ENCODE data around the gene MERTK. TPM values are rescaled to one million over a fixed set of nuclear protein-coding genes. Genes with fewer than 3 reads are reported as not detected.

Gene MERTK
- total and polyA plus RNA-seq, 10 of the 15 experiments (the other 5 are each of a cell fraction or from before 2014, with no cell fraction given), result 0.13 to 30.6 (median 0.50) TPM

DNA sequence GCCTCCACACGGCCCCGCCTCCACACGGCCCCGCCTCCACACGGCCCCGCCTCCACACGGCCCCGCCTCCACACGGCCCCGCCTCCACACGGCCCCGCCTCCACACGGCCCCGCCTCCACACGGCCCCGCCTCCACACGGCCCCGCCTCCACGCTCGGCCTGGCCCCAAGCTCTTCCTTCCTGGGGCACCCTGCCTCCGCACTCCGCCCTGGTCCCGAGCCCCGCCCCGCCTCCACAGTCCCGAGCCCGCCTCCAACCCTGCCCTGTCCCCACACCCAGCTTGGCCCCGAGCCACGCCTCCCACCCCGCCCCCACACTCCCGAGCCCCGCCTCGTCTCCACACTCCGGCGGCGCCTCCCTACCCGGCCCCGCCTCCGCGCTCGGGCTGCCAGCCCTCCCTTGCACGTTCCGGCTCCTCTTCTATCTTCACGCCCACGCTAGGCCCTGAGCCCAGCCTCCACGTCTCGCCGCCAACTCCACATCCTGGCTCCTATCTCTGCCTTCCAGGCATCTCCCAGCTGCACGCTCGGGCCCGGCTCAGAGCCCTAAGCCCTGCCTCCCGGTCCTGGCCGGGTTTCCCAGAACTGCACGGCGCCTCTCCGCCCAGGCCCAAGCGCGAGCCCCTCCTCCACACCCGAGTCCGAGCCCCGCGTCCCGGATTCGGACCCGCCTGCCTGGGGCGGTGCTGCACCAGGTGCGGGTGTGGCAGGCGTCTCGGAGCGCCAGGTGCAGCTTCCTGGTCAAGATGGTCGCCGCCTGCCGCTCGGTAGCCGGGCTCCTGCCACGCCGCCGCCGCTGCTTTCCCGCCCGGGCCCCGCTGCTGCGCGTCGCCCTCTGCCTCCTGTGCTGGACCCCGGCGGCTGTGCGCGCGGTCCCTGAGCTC is 156.7 kb downstream of the MERTK start, which contains the start of gene TMEM87B (continued):
- TF ChIP-seq, protein P1, sequence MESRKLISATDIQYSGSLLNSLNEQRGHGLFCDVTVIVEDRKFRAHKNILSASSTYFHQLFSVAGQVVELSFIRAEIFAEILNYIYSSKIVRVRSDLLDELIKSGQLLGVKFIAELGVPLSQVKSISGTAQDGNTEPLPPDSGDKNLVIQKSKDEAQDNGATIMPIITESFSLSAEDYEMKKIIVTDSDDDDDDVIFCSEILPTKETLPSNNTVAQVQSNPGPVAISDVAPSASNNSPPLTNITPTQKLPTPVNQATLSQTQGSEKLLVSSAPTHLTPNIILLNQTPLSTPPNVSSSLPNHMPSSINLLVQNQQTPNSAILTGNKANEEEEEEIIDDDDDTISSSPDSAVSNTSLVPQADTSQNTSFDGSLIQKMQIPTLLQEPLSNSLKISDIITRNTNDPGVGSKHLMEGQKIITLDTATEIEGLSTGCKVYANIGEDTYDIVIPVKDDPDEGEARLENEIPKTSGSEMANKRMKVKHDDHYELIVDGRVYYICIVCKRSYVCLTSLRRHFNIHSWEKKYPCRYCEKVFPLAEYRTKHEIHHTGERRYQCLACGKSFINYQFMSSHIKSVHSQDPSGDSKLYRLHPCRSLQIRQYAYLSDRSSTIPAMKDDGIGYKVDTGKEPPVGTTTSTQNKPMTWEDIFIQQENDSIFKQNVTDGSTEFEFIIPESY (IDR thresholded peaks at IDR 0.05), result no peak
- peak; percentile 86 for TF ChIP-seq POLR2A (IDR thresholded peaks at IDR 0.05; ENCODE audit: low read depth, low read length)
- TF ChIP-seq, protein P2, sequence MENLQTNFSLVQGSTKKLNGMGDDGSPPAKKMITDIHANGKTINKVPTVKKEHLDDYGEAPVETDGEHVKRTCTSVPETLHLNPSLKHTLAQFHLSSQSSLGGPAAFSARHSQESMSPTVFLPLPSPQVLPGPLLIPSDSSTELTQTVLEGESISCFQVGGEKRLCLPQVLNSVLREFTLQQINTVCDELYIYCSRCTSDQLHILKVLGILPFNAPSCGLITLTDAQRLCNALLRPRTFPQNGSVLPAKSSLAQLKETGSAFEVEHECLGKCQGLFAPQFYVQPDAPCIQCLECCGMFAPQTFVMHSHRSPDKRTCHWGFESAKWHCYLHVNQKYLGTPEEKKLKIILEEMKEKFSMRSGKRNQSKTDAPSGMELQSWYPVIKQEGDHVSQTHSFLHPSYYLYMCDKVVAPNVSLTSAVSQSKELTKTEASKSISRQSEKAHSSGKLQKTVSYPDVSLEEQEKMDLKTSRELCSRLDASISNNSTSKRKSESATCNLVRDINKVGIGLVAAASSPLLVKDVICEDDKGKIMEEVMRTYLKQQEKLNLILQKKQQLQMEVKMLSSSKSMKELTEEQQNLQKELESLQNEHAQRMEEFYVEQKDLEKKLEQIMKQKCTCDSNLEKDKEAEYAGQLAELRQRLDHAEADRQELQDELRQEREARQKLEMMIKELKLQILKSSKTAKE (IDR thresholded peaks at IDR 0.05; ENCODE audit: low read depth, poor library complexity, severe bottlenecking), result no peak

DNA sequence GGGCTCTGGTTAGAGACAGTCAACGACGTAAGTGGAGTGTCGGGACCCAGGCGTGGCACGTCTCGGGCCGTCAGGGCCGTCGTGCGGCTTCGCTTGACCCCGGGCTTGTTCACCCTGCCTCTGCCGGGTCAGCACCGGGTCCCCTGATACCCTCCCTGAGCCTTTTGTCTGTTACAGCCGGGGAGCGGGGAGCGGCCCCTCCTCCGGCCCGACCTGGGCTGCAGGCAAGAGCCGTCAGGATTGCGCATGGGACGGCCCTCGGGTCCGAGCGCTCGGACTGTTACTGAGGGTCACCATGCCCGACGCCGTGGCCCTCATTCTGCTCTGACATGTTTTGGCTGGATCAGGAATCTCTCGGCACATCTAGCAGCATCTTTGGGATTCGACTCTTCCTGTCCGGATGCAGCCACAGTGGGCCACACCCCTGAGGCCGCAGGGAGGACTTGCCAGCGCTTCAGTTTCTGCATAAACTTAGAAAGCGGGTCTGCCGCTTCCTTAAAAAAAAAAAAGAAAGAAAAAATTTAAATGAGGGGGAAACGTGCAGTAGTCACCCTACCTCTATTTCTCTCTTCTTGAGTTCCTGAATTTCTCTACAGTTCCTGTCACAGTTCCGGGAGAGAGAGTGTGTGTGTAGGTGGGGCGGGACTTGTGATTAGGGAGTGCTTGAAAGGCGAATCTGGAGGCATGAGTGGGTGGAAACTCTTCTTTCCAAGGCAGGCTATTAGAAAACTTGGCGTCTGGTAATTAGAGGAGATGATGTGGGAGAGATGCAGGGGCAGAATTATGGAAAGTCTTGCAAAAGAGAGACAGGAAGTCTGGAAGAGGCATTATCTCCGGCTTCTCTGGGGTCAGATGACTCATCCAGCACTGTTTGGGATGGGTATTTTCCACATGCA is 157.6 kb downstream of the MERTK start:
- Histone ChIP-seq H3K27ac (ENCODE audit: control insufficient read depth, insufficient read depth) (peak overlapping the region; percentile 64), H3K27me3 (replicated peaks in 1 of 2; ENCODE audit: control insufficient read depth in 2 of 2, insufficient read depth in 2 of 2, low read length in 1 of 2) (no peaks in the 10 kb centered on the region), H3K4me1 (ENCODE audit: control insufficient read depth, insufficient read depth, low read length) (peaks cover 5% of the 10 kb centered on the region), H3K79me2 (ENCODE audit: control insufficient read depth, insufficient read depth, low read length) (peaks cover 31% of the 10 kb centered on the region), H3K4me3 (peak overlapping the region; percentile 90), H2AFZ (ENCODE audit: control insufficient read depth, low read depth, low read length) (peak overlapping the region; percentile 57), H3K4me2 (ENCODE audit: control insufficient read depth, insufficient read depth) (peak overlapping the region; percentile 90), H3K9me3 (replicated peaks; ENCODE audit: control insufficient read depth, insufficient read depth, low read length) (no peaks in the 10 kb centered on the region; the same call in 2 of the 3 replicates), H3K9ac (ENCODE audit: control insufficient read depth, insufficient read depth, low read length) (peak overlapping the region; percentile 88), H4K20me1 (ENCODE audit: control insufficient read depth, insufficient read depth) (no peaks in the 10 kb centered on the region), H3K36me3 (ENCODE audit: control insufficient read depth in 2 of 2, insufficient read depth in 2 of 2, low read length in 1 of 2) (peaks cover 0 to 5% of the 10 kb centered on the region in 2 experiments; a peak in 2 of 4 replicates)
- ChIA-PET POLR2A (interaction anchor here (0.5 to 1.5 kb wide), 4 partner anchors 11 to 219 kb away, joined by 3 to 8 read pairs (median 4); partner anchors contain the start of gene MERTK), CTCF (no interaction called here), RAD21 (ENCODE audit: unreplicated experiment) (interaction anchor here (1.2 to 1.6 kb wide), 4 partner anchors 152 to 643 kb away, joined by 3 to 9 read pairs (median 4); no protein-coding TSS in a partner anchor), SMC1A (ENCODE audit: uncharacterized antibody, unreplicated experiment) (interaction anchor here (0.6 to 1.1 kb wide), 2 partner anchors 65 to 173 kb away, joined by 3 read pairs; no protein-coding TSS in a partner anchor)
- DNase-seq (ENCODE audit: low read depth, low spot score) (no peak), FAIRE-seq (no peak), ATAC-seq (peak; percentile 2)
- in situ Hi-C loops (cut with MboI), result no loop called here
- BruUV-seq (replicated peaks), result TSS peak; percentile 89
- 1% methylated on average over 41 of the region's 42 CpGs for WGBS (ENCODE audit: insufficient coverage, insufficient replicate concordance, low lambda C conversion rate, missing lambda C conversion rate)
- intact Hi-C loops (cut with micrococcal nuclease; ENCODE audit: unreplicated experiment), result loop anchor here (5.0 to 10.0 kb wide), 4 partner anchors 51 to 649 kb away; partner anchors contain the start of gene CHCHD5
- no peak for TF ChIP-seq MTA3 (IDR thresholded peaks at IDR 0.05; ENCODE audit: borderline replicate concordance, low read length)
- TF ChIP-seq RCOR1 (conservative IDR thresholded peaks at IDR 0.05; ENCODE audit: low read depth, low read length), result 0 out of 2 replicates have a peak, but pooled peaks have one; percentile 32
- TF ChIP-seq NRF1 (conservative IDR thresholded peaks at IDR 0.05; ENCODE audit: low read depth, low read length), result no peak
- TF ChIP-seq, protein P3, sequence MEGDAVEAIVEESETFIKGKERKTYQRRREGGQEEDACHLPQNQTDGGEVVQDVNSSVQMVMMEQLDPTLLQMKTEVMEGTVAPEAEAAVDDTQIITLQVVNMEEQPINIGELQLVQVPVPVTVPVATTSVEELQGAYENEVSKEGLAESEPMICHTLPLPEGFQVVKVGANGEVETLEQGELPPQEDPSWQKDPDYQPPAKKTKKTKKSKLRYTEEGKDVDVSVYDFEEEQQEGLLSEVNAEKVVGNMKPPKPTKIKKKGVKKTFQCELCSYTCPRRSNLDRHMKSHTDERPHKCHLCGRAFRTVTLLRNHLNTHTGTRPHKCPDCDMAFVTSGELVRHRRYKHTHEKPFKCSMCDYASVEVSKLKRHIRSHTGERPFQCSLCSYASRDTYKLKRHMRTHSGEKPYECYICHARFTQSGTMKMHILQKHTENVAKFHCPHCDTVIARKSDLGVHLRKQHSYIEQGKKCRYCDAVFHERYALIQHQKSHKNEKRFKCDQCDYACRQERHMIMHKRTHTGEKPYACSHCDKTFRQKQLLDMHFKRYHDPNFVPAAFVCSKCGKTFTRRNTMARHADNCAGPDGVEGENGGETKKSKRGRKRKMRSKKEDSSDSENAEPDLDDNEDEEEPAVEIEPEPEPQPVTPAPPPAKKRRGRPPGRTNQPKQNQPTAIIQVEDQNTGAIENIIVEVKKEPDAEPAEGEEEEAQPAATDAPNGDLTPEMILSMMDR (IDR thresholded peaks at IDR 0.05 in 2 of 3, conservative IDR thresholded peaks at IDR 0.05 in 1 of 3; ENCODE audit: control insufficient read depth in 2 of 3, extremely low read depth in 1 of 3, insufficient read depth in 1 of 3, low read depth in 3 of 3, low read length in 3 of 3), result no peak
- TF ChIP-seq, protein P4, sequence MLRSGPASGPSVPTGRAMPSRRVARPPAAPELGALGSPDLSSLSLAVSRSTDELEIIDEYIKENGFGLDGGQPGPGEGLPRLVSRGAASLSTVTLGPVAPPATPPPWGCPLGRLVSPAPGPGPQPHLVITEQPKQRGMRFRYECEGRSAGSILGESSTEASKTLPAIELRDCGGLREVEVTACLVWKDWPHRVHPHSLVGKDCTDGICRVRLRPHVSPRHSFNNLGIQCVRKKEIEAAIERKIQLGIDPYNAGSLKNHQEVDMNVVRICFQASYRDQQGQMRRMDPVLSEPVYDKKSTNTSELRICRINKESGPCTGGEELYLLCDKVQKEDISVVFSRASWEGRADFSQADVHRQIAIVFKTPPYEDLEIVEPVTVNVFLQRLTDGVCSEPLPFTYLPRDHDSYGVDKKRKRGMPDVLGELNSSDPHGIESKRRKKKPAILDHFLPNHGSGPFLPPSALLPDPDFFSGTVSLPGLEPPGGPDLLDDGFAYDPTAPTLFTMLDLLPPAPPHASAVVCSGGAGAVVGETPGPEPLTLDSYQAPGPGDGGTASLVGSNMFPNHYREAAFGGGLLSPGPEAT (IDR thresholded peaks at IDR 0.05; ENCODE audit: low read depth), result 0 out of 2 replicates have a peak, but pooled peaks have one; percentile 53
- no peak for TF ChIP-seq PAX8 (IDR thresholded peaks at IDR 0.05)

All from GM12878 (cell line).